ENCODE results near the gene MRPL19. TPM values are rescaled to one million over a fixed set of nuclear protein-coding genes. Genes with fewer than 3 reads are reported as not detected.

Gene MRPL19
- total and polyA plus RNA-seq, 3 experiments from 2014 or later, result 33.2 to 74.2 (median 66.0) TPM

GRCh38 chr2:75619956-75620740 is 26.4 kb upstream of the MRPL19 start:
- CTCF ChIA-PET, result interaction anchor here (0.7 to 1.1 kb wide), 2 partner anchors 10 to 12 kb away, joined by 3 to 4 read pairs; no protein-coding TSS in a partner anchor
- no peaks in the 10 kb centered on the region for H3K4me1 Mint-ChIP-seq
- H3K4me3 ChIP-seq (ENCODE audit: low read length), result no peak overlapping the region
- H3K9me3 Mint-ChIP-seq, result no peaks in the 10 kb centered on the region
- H3K27me3 ChIP-seq (ENCODE audit: insufficient read depth, low read length, poor library complexity, severe bottlenecking), result no peaks in the 10 kb centered on the region
- no peak overlapping the region for H3K27ac ChIP-seq (ENCODE audit: low read depth, low read length)
- POLR2A ChIA-PET, result interaction anchor here (0.6 kb wide), 1 partner anchor 1187 kb away, joined by 3 read pairs; no protein-coding TSS in a partner anchor
- no peaks in the 10 kb centered on the region for H3K9me3 ChIP-seq (ENCODE audit: low read length)
- H3K36me3 ChIP-seq (ENCODE audit: insufficient read depth, low read length), result no peaks in the 10 kb centered on the region
- peaks cover 8 to 44% of the 10 kb centered on the region in 2 donors for H3K27me3 Mint-ChIP-seq
- no peak for DNase-seq
- no peaks in the 10 kb centered on the region for H3K4me1 ChIP-seq (ENCODE audit: insufficient read depth, low read length)
- no peak overlapping the region for H3K27ac Mint-ChIP-seq
- H3K4me3 Mint-ChIP-seq, result no peak overlapping the region
- no peaks in the 10 kb centered on the region for H3K36me3 Mint-ChIP-seq

DNA sequence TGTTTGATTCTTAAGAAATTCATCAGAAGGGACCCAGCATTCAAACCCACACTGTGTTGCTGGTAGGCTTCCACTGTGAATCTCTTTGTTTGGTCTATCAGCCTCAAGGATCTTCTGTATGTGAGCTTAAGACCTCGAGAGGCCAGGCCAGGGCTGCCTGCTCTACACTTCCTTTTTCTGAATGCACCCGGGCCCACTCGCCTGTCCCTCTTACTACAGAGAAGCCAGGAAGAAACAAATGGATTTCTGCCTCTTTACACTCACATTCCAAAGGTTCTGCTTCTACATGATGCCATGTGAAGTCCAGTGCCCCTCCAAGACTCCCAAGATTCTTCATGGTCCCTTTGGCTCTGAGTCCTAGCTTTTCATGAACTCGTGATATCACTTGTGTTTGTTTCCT is 25.4 kb upstream of the MRPL19 start:
- H3K9me3 Mint-ChIP-seq, result no peaks in the 10 kb centered on the region
- H3K27ac Mint-ChIP-seq, result no peak overlapping the region
- H3K27ac ChIP-seq (ENCODE audit: low read depth, low read length), result no peak overlapping the region
- no peaks in the 10 kb centered on the region for H3K4me1 ChIP-seq (ENCODE audit: insufficient read depth, low read length)
- no peaks in the 10 kb centered on the region for H3K27me3 ChIP-seq (ENCODE audit: insufficient read depth, low read length, poor library complexity, severe bottlenecking)
- ChIA-PET CTCF (interaction anchor here (0.7 kb wide), 1 partner anchor 13 kb away, joined by 3 read pairs; no protein-coding TSS in a partner anchor), POLR2A (no interaction called here)
- H3K36me3 ChIP-seq (ENCODE audit: insufficient read depth, low read length), result no peaks in the 10 kb centered on the region
- no peaks in the 10 kb centered on the region for H3K9me3 ChIP-seq (ENCODE audit: low read length)
- no peaks in the 10 kb centered on the region for H3K36me3 Mint-ChIP-seq
- no peak overlapping the region for H3K4me3 ChIP-seq (ENCODE audit: low read length)
- no peaks in the 10 kb centered on the region for H3K4me1 Mint-ChIP-seq
- H3K27me3 Mint-ChIP-seq, result peaks cover 12 to 54% of the 10 kb centered on the region in 2 donors
- DNase-seq, result no peak
- no peak overlapping the region for H3K4me3 Mint-ChIP-seq

DNA sequence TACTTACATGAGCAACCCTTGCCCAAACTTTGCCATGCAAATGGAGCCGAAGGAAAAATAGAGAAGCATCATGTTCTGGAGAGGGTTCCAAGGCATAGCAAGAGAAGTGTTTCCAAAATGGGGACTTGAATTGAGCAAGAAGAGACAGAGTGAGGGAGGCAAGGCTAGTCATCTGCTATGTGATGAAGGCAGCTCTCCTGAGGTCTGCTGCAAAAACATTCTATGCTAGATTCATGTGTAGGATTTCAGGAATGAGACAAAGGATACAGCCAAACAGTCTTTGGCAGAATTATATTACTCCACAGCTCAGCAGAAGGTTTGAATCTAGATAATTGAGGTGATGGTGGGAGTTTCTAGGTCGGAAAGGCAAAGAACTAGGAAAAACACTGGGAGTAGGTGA is 24.1 kb upstream of the MRPL19 start:
- Histone ChIP-seq H3K27ac (ENCODE audit: low read depth, low read length) (no peak overlapping the region), H3K4me1 (ENCODE audit: insufficient read depth, low read length) (no peaks in the 10 kb centered on the region), H3K9me3 (ENCODE audit: low read length) (no peaks in the 10 kb centered on the region), H3K4me3 (ENCODE audit: low read length) (no peak overlapping the region), H3K27me3 (ENCODE audit: insufficient read depth, low read length, poor library complexity, severe bottlenecking) (no peaks in the 10 kb centered on the region), H3K36me3 (ENCODE audit: insufficient read depth, low read length) (no peaks in the 10 kb centered on the region)
- ChIA-PET CTCF (interaction anchor here (0.9 kb wide), 1 partner anchor 18 kb away, joined by 3 read pairs; no protein-coding TSS in a partner anchor), POLR2A (no interaction called here)
- no peak for DNase-seq
- Mint-ChIP-seq H3K36me3 (no peaks in the 10 kb centered on the region), H3K27me3 (peaks cover 16 to 57% of the 10 kb centered on the region in 2 donors), H3K4me3 (no peak overlapping the region), H3K9me3 (no peaks in the 10 kb centered on the region), H3K4me1 (no peaks in the 10 kb centered on the region), H3K27ac (no peak overlapping the region)

- H3K36me3 Mint-ChIP-seq, result no peaks in the 10 kb centered on the region
- no peak overlapping the region for H3K4me3 Mint-ChIP-seq
- Histone ChIP-seq H3K9me3 (ENCODE audit: low read length) (no peaks in the 10 kb centered on the region), H3K36me3 (ENCODE audit: insufficient read depth, low read length) (no peaks in the 10 kb centered on the region), H3K27me3 (ENCODE audit: insufficient read depth, low read length, poor library complexity, severe bottlenecking) (no peaks in the 10 kb centered on the region), H3K4me1 (ENCODE audit: insufficient read depth, low read length) (no peaks in the 10 kb centered on the region), H3K4me3 (ENCODE audit: low read length) (no peak overlapping the region), H3K27ac (ENCODE audit: low read depth, low read length) (no peak overlapping the region)
- no peaks in the 10 kb centered on the region for H3K4me1 Mint-ChIP-seq
- no peak for DNase-seq
- no peak overlapping the region for H3K27ac Mint-ChIP-seq
- H3K9me3 Mint-ChIP-seq, result no peaks in the 10 kb centered on the region
- H3K27me3 Mint-ChIP-seq, result peaks cover 13 to 54% of the 10 kb centered on the region in 2 donors
- ChIA-PET POLR2A (interaction anchor here (0.7 kb wide), 1 partner anchor 87 kb away, joined by 3 read pairs; no protein-coding TSS in a partner anchor), CTCF (interaction anchor here (0.9 kb wide), 1 partner anchor 18 kb away, joined by 3 read pairs; no protein-coding TSS in a partner anchor)
Measured at GRCh38 chr2:75622929-75623328, 23.7 kb upstream of the MRPL19 start.

GRCh38 chr2:75627902-75628504 is 18.6 kb upstream of the MRPL19 start:
- Histone ChIP-seq H3K4me1 (ENCODE audit: insufficient read depth, low read length) (no peaks in the 10 kb centered on the region), H3K9me3 (ENCODE audit: low read length) (no peaks in the 10 kb centered on the region), H3K27ac (ENCODE audit: low read depth, low read length) (no peak overlapping the region), H3K36me3 (ENCODE audit: insufficient read depth, low read length) (no peaks in the 10 kb centered on the region), H3K27me3 (ENCODE audit: insufficient read depth, low read length, poor library complexity, severe bottlenecking) (no peaks in the 10 kb centered on the region), H3K4me3 (ENCODE audit: low read length) (no peak overlapping the region)
- no peaks in the 10 kb centered on the region for H3K4me1 Mint-ChIP-seq
- no peaks in the 10 kb centered on the region for H3K36me3 Mint-ChIP-seq
- DNase-seq, result peak in 4 of 5 donors; percentile 21 to 60 (median 33)
- H3K27me3 Mint-ChIP-seq, result peaks cover 18 to 56% of the 10 kb centered on the region in 2 donors
- H3K27ac Mint-ChIP-seq, result no peak overlapping the region
- H3K4me3 Mint-ChIP-seq, result no peak overlapping the region
- no peaks in the 10 kb centered on the region for H3K9me3 Mint-ChIP-seq
- CTCF ChIA-PET, result interaction anchor here (1.0 to 1.6 kb wide), 8 partner anchors 9 to 709 kb away, joined by 3 to 5 read pairs (median 3); no protein-coding TSS in a partner anchor
- POLR2A ChIA-PET, result no interaction called here

GRCh38 chr2:75632091-75632701 is 14.4 kb upstream of the MRPL19 start:
- Histone ChIP-seq H3K9me3 (ENCODE audit: low read length) (no peaks in the 10 kb centered on the region), H3K4me1 (ENCODE audit: insufficient read depth, low read length) (no peaks in the 10 kb centered on the region), H3K4me3 (ENCODE audit: low read length) (no peak overlapping the region), H3K36me3 (ENCODE audit: insufficient read depth, low read length) (no peaks in the 10 kb centered on the region), H3K27me3 (ENCODE audit: insufficient read depth, low read length, poor library complexity, severe bottlenecking) (no peaks in the 10 kb centered on the region), H3K27ac (ENCODE audit: low read depth, low read length) (no peak overlapping the region)
- CTCF ChIA-PET, result no interaction called here
- H3K4me1 Mint-ChIP-seq, result no peaks in the 10 kb centered on the region
- no peak for DNase-seq
- H3K36me3 Mint-ChIP-seq, result no peaks in the 10 kb centered on the region
- no peak overlapping the region for H3K27ac Mint-ChIP-seq
- H3K27me3 Mint-ChIP-seq, result peaks cover 17 to 53% of the 10 kb centered on the region in 2 donors
- H3K4me3 Mint-ChIP-seq, result no peak overlapping the region
- H3K9me3 Mint-ChIP-seq, result no peaks in the 10 kb centered on the region
- POLR2A ChIA-PET, result no interaction called here

GRCh38 chr2:75632813-75633212 is 13.8 kb upstream of the MRPL19 start:
- no peaks in the 10 kb centered on the region for H3K36me3 ChIP-seq (ENCODE audit: insufficient read depth, low read length)
- H3K27ac ChIP-seq (ENCODE audit: low read depth, low read length), result no peak overlapping the region
- Mint-ChIP-seq H3K36me3 (no peaks in the 10 kb centered on the region), H3K4me3 (no peak overlapping the region), H3K4me1 (no peaks in the 10 kb centered on the region), H3K27ac (no peak overlapping the region), H3K9me3 (no peaks in the 10 kb centered on the region), H3K27me3 (peaks cover 21 to 59% of the 10 kb centered on the region in 2 donors)
- DNase-seq, result no peak
- POLR2A ChIA-PET, result no interaction called here
- no peaks in the 10 kb centered on the region for H3K27me3 ChIP-seq (ENCODE audit: insufficient read depth, low read length, poor library complexity, severe bottlenecking)
- no peaks in the 10 kb centered on the region for H3K4me1 ChIP-seq (ENCODE audit: insufficient read depth, low read length)
- no peak overlapping the region for H3K4me3 ChIP-seq (ENCODE audit: low read length)
- CTCF ChIA-PET, result no interaction called here
- H3K9me3 ChIP-seq (ENCODE audit: low read length), result no peaks in the 10 kb centered on the region

- peaks cover 21 to 61% of the 10 kb centered on the region in 2 donors for H3K27me3 Mint-ChIP-seq
- no peaks in the 10 kb centered on the region for H3K4me1 Mint-ChIP-seq
Measured at GRCh38 chr2:75633620-75634019, 13.0 kb upstream of the MRPL19 start.

More at GRCh38 chr2:75633620-75634019, 13.0 kb upstream of the MRPL19 start:
- Mint-ChIP-seq H3K4me3 (no peak overlapping the region), H3K9me3 (no peaks in the 10 kb centered on the region), H3K36me3 (no peaks in the 10 kb centered on the region), H3K27ac (no peak overlapping the region)
- ChIA-PET POLR2A (no interaction called here), CTCF (interaction anchor here (1.2 to 1.5 kb wide), 2 partner anchors 14 to 715 kb away, joined by 3 to 4 read pairs; no protein-coding TSS in a partner anchor)
- no peaks in the 10 kb centered on the region for H3K9me3 ChIP-seq (ENCODE audit: low read length)
- H3K4me1 ChIP-seq (ENCODE audit: insufficient read depth, low read length), result no peaks in the 10 kb centered on the region
- H3K27me3 ChIP-seq (ENCODE audit: insufficient read depth, low read length, poor library complexity, severe bottlenecking), result no peaks in the 10 kb centered on the region
- no peaks in the 10 kb centered on the region for H3K36me3 ChIP-seq (ENCODE audit: insufficient read depth, low read length)
- no peak for DNase-seq
- H3K4me3 ChIP-seq (ENCODE audit: low read length), result no peak overlapping the region
- no peak overlapping the region for H3K27ac ChIP-seq (ENCODE audit: low read depth, low read length)

All from CD8-positive, alpha-beta memory T cell (primary cell).